Measurements from ENCODE around the gene PCCB.

PCCB gene

GRCh38 chr3:136276049-136276755 lies 26.1 kb downstream of the PCCB start:
- H3K4me3 ChIP-seq (ENCODE audit: low read depth, low read length), result no peak overlapping the region
- TF ChIP-seq CTCF (IDR thresholded peaks at IDR 0.05; ENCODE audit: low read depth, low read length, missing control alignments), result no peak
- in situ Hi-C loops (cut with HindIII; ENCODE audit: low sequenced_read_pairs), result no loop called here
- DNase-seq (ENCODE audit: low read depth), result no peak

GRCh38 chr3:136277115-136277514 lies 27.0 kb downstream of the PCCB start:
- TF ChIP-seq CTCF (IDR thresholded peaks at IDR 0.05; ENCODE audit: low read depth, low read length, missing control alignments), result no peak
- no peak for DNase-seq (ENCODE audit: low read depth)
- in situ Hi-C loops (cut with HindIII; ENCODE audit: low sequenced_read_pairs), result no loop called here
- no peak overlapping the region for H3K4me3 ChIP-seq (ENCODE audit: low read depth, low read length)

GRCh38 chr3:136277634-136278033 lies 27.5 kb downstream of the PCCB start:
- DNase-seq (ENCODE audit: low read depth), result no peak
- no peak for TF ChIP-seq CTCF (IDR thresholded peaks at IDR 0.05; ENCODE audit: low read depth, low read length, missing control alignments)

GRCh38 chr3:136279092-136279491 lies 29.0 kb downstream of the PCCB start:
- in situ Hi-C loops (cut with HindIII; ENCODE audit: low sequenced_read_pairs), result no loop called here
- TF ChIP-seq CTCF (IDR thresholded peaks at IDR 0.05; ENCODE audit: low read depth, low read length, missing control alignments), result no peak

More at GRCh38 chr3:136277634-136278033, 27.5 kb downstream of the PCCB start:
- in situ Hi-C loops (cut with HindIII; ENCODE audit: low sequenced_read_pairs), result no loop called here
- no peak overlapping the region for H3K4me3 ChIP-seq (ENCODE audit: low read depth, low read length)

GRCh38 chr3:136280961-136281360 lies 30.8 kb downstream of the PCCB start:
- TF ChIP-seq CTCF (IDR thresholded peaks at IDR 0.05; ENCODE audit: low read depth, low read length, missing control alignments), result no peak
- no peak overlapping the region for H3K4me3 ChIP-seq (ENCODE audit: low read depth, low read length)
- in situ Hi-C loops (cut with HindIII; ENCODE audit: low sequenced_read_pairs), result no loop called here
- no peak for DNase-seq (ENCODE audit: low read depth)

More at GRCh38 chr3:136279092-136279491, 29.0 kb downstream of the PCCB start:
- H3K4me3 ChIP-seq (ENCODE audit: low read depth, low read length), result no peak overlapping the region
- no peak for DNase-seq (ENCODE audit: low read depth)

GRCh38 chr3:136281966-136282520 lies 31.9 kb downstream of the PCCB start:
- in situ Hi-C loops (cut with HindIII; ENCODE audit: low sequenced_read_pairs), result no loop called here
- DNase-seq (ENCODE audit: low read depth), result no peak
- no peak overlapping the region for H3K4me3 ChIP-seq (ENCODE audit: low read depth, low read length)
- TF ChIP-seq CTCF (IDR thresholded peaks at IDR 0.05; ENCODE audit: low read depth, low read length, missing control alignments), result no peak

Data from astrocyte of the cerebellum (primary cell).